GM23338 (cell line): ENCODE results near the gene SYVN1. TPM values are rescaled to one million over a fixed set of nuclear protein-coding genes. Genes with fewer than 3 reads are reported as not detected.

Experiments
- ATAC-seq: fragments of 200-7000 bp; cut with Tn5 transposase; 3 replicates; pipeline ENCODE4 v1.9.1; 2020
- DNase-seq: peaks from one replicate; pipeline ENCODE4 v3.0.0-alpha.2; 2015; ENCODE audit warnings: low spot score
- H2AFZ ChIP-seq: fragments of 200-600 bp; sonication (generic); 2 replicates; pipeline ENCODE4 v1.8.0; 2016; ENCODE audit warnings: antibody characterized with exemption, mild to moderate bottlenecking, moderate library complexity
- H3F3A ChIP-seq: fragments of 200-600 bp; sonication (generic); replicated peaks from 2 replicates; pipeline ENCODE4 v1.8.0; 2017; ENCODE audit warnings: antibody characterized with exemption, mixed run types, low read depth
- H3K27ac ChIP-seq: fragments of 200-600 bp; sonication (generic); 2 replicates; pipeline ENCODE4 v1.6.1; 2016; ENCODE audit warnings: low read depth
- H3K27me3 ChIP-seq: fragments of 200-600 bp; sonication (generic); 2 replicates; pipeline ENCODE4 v1.8.0; 2016; ENCODE audit warnings: mild to moderate bottlenecking, mixed run types, moderate library complexity; ENCODE audit not compliant: insufficient read depth
- H3K36me3 ChIP-seq: fragments of 200-600 bp; sonication (generic); 2 replicates; pipeline ENCODE4 v1.8.0; 2016; ENCODE audit warnings: mild to moderate bottlenecking; ENCODE audit not compliant: insufficient read depth
- H3K4me1 ChIP-seq: fragments of 200-600 bp; sonication (generic); 2 replicates; pipeline ENCODE4 v1.8.0; 2016; ENCODE audit warnings: mild to moderate bottlenecking, moderate library complexity; ENCODE audit not compliant: insufficient read depth
- H3K4me2 ChIP-seq: fragments of 200-600 bp; sonication (generic); 2 replicates; pipeline ENCODE4 v1.7.1; 2017; ENCODE audit warnings: mixed run types
- H3K4me3 ChIP-seq: fragments of 200-600 bp; sonication (generic); 2 replicates; pipeline ENCODE4 v1.6.1; 2016; ENCODE audit warnings: mixed run types
- H3K79me2 ChIP-seq: fragments of 200-600 bp; sonication (generic); replicated peaks from 2 replicates; pipeline ENCODE4 v1.8.0; 2017; ENCODE audit warnings: mild to moderate bottlenecking; ENCODE audit not compliant: insufficient read depth
- H3K9me2 ChIP-seq: fragments of 200-600 bp; sonication (generic); 2 replicates; pipeline ENCODE4 v1.8.0; 2017; ENCODE audit not compliant: insufficient read depth
- H4K20me1 ChIP-seq: fragments of 200-600 bp; sonication (generic); replicated peaks from 2 replicates; pipeline ENCODE4 v1.8.0; 2017; ENCODE audit warnings: mild to moderate bottlenecking; ENCODE audit not compliant: insufficient read depth
- H3K27ac Mint-ChIP-seq: 2 replicates; pipeline ENCODE4 v1.8.0; 2020; ENCODE audit warnings: inconsistent platforms, mild to moderate bottlenecking, moderate library complexity, mixed read lengths
- H3K27me3 Mint-ChIP-seq: 3 replicates; pipeline ENCODE4 v1.8.0; 2022; ENCODE audit warnings: low read depth, mild to moderate bottlenecking, moderate library complexity, mixed read lengths, inconsistent platforms; ENCODE audit not compliant: insufficient read depth, poor library complexity
- H3K36me3 Mint-ChIP-seq: 3 replicates; pipeline ENCODE4 v1.8.0; 2021; ENCODE audit warnings: low read depth, mild to moderate bottlenecking, inconsistent platforms, moderate library complexity, mixed read lengths
- H3K4me1 Mint-ChIP-seq: 3 replicates; pipeline ENCODE4 v1.8.0; 2020; ENCODE audit warnings: mild to moderate bottlenecking, inconsistent platforms, mixed read lengths
- H3K4me3 Mint-ChIP-seq: 3 replicates; pipeline ENCODE4 v1.8.0; 2021; ENCODE audit warnings: moderate library complexity, mild to moderate bottlenecking, inconsistent platforms, mixed read lengths
- H3K9me3 Mint-ChIP-seq: 3 replicates; pipeline ENCODE4 v1.8.0; 2020; ENCODE audit warnings: moderate library complexity, mild to moderate bottlenecking, inconsistent platforms, mixed read lengths
- CTCF ChIP-seq, 2 experiments: fragments of 200-600 bp in 1 of 2; sonication (generic) in 1 of 2; conservative IDR thresholded peaks; 2 replicates each; pipeline versions ENCODE4 v1.5.1 to v1.6.1; 2016 to 2017; ENCODE audit warnings: antibody characterized with exemption in 2 of 2, low read depth in 2 of 2, mild to moderate bottlenecking in 2 of 2, moderate library complexity in 1 of 2
- EZH2 ChIP-seq: fragments of 200-600 bp; sonication (generic); IDR thresholded peaks from one replicate; pipeline ENCODE4 v1.8.0; 2017; ENCODE audit warnings: antibody characterized with exemption, mild to moderate bottlenecking, low read depth; ENCODE audit not compliant: unreplicated experiment
- JUNB ChIP-seq: IDR thresholded peaks from one replicate; pipeline ENCODE4 v1.6.1; 2016; ENCODE audit warnings: antibody characterized with exemption; ENCODE audit not compliant: unreplicated experiment
- STAT1 ChIP-seq: IDR thresholded peaks from one replicate; pipeline ENCODE4 v1.6.1; 2016; ENCODE audit warnings: antibody characterized with exemption; ENCODE audit not compliant: unreplicated experiment
- ZNF114 ChIP-seq: fragments of 250-450 bp; sonication (Bioruptor Pico); IDR thresholded peaks from 2 replicates; pipeline ENCODE4 v1.5.0; 2020; ENCODE audit warnings: mild to moderate bottlenecking, moderate library complexity
- ZNF462 ChIP-seq: fragments of 250-450 bp; sonication (Bioruptor Pico); IDR thresholded peaks from 2 replicates; pipeline ENCODE4 v1.5.0; 2020; ENCODE audit warnings: mild to moderate bottlenecking, moderate library complexity
- polyA plus RNA-seq: library from polyadenylated mRNA; unstranded; fragments of >200 nt; fragmentation: Nextera tagmentation; extraction: Ambion mirVana; gene quantifications from 2 replicates; pipeline ENCODE4 v1.2.1, GENCODE V29; 2016
- total RNA-seq: library from RNA; depleted of rRNA; stranded (reverse); fragments of >200 nt; shearing (Covaris generic); gene quantifications from 2 replicates; pipeline ENCODE4 v1.2.3, GENCODE V29; 2014

SYVN1 gene
- total and polyA plus RNA-seq, 2 experiments from 2014 or later: 13.8 to 28.7 TPM

GRCh38 chr11:65083834-65084597 lies 50.3 kb downstream of the SYVN1 start, which contains the start of the genes CDCA5 and ZFPL1 (continued):
- TF ChIP-seq ZNF462 (CRISPR knock-in tag) (no peak), EZH2 (no peak), STAT1 (no peak), JUNB (no peak), ZNF114 (CRISPR knock-in tag) (no peak)

GRCh38 chr11:65083134-65083833 lies 51.0 kb downstream of the SYVN1 start:
- peak overlapping the region; percentile 99 for H3K27ac Mint-ChIP-seq
- peaks cover 24% of the 10 kb centered on the region for H3K4me1 Mint-ChIP-seq
- no peaks in the 10 kb centered on the region for H3K27me3 ChIP-seq
- H2AFZ ChIP-seq: peak overlapping the region; percentile 91
- H3K27ac ChIP-seq: peak overlapping the region; percentile 96
- peaks cover 29% of the 10 kb centered on the region; the same call in 1 of the 2 replicates for H3F3A ChIP-seq
- H3K4me2 ChIP-seq: peak overlapping the region; percentile 96
- H4K20me1 ChIP-seq: peaks cover 35% of the 10 kb centered on the region
- peaks cover 45% of the 10 kb centered on the region for H3K36me3 Mint-ChIP-seq
- peak; percentile 17 for DNase-seq
- ATAC-seq: peak; percentile 4; the same call in 2 of the 3 replicates
- H3K36me3 ChIP-seq: peaks cover 9% of the 10 kb centered on the region
- H3K4me3 Mint-ChIP-seq: peak overlapping the region; percentile 100
- H3K9me3 Mint-ChIP-seq: no peaks in the 10 kb centered on the region; the same call in 2 of the 3 replicates
- H3K4me3 ChIP-seq: peak overlapping the region; percentile 93
- H3K9me2 ChIP-seq: no peaks in the 10 kb centered on the region
- peaks cover 8% of the 10 kb centered on the region; the same call in 1 of the 2 replicates for H3K4me1 ChIP-seq
- H3K79me2 ChIP-seq: peaks cover 51% of the 10 kb centered on the region
- H3K27me3 Mint-ChIP-seq: peaks cover 8% of the 10 kb centered on the region
- TF ChIP-seq CTCF (conservative IDR thresholded peaks at IDR 0.05; ENCODE audit: low read depth in 2 of 2): 0 out of 4 replicates have a peak, but pooled peaks of 1 of the 2 experiments have one; percentile 7
